Memory B cell (primary cell): ENCODE data around the gene ACP4.
"Not testable (repeated sequence)": the region's sequence is repeated elsewhere in the genome, so short reads cannot be mapped to it uniquely, and the experiment has no call there.

Experiments used
- ATAC-seq: fragments of 150-1000 bp; cut with Tn5 transposase; 2 replicates; pipeline ENCODE4 v1.10.0; 2021; ENCODE audit warnings: low read depth, mild to moderate bottlenecking, moderate library complexity
- DNase-seq, 2 donors: peaks; one replicate each; pipeline ENCODE4 v3.0.0; 2022; ENCODE audit warnings: low spot score in 2 of 2
- H3K27ac Mint-ChIP-seq: one replicate; pipeline ENCODE4 v1.8.0; 2022; ENCODE audit warnings: mild to moderate bottlenecking, moderate library complexity, mixed read lengths
- H3K27me3 Mint-ChIP-seq: one replicate; pipeline ENCODE4 v1.8.0; 2022; ENCODE audit warnings: mixed read lengths
- H3K36me3 Mint-ChIP-seq: one replicate; pipeline ENCODE4 v1.8.0; 2022; ENCODE audit warnings: mild to moderate bottlenecking, mixed read lengths
- H3K4me1 Mint-ChIP-seq: one replicate; pipeline ENCODE4 v1.8.0; 2022; ENCODE audit warnings: mixed read lengths
- H3K4me3 Mint-ChIP-seq: one replicate; pipeline ENCODE4 v1.8.0; 2022; ENCODE audit warnings: mild to moderate bottlenecking, moderate library complexity, mixed read lengths
- H3K9me3 Mint-ChIP-seq: one replicate; pipeline ENCODE4 v1.8.0; 2022; ENCODE audit warnings: mixed read lengths

The ACP4 gene, protein sequence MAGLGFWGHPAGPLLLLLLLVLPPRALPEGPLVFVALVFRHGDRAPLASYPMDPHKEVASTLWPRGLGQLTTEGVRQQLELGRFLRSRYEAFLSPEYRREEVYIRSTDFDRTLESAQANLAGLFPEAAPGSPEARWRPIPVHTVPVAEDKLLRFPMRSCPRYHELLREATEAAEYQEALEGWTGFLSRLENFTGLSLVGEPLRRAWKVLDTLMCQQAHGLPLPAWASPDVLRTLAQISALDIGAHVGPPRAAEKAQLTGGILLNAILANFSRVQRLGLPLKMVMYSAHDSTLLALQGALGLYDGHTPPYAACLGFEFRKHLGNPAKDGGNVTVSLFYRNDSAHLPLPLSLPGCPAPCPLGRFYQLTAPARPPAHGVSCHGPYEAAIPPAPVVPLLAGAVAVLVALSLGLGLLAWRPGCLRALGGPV

DNA sequence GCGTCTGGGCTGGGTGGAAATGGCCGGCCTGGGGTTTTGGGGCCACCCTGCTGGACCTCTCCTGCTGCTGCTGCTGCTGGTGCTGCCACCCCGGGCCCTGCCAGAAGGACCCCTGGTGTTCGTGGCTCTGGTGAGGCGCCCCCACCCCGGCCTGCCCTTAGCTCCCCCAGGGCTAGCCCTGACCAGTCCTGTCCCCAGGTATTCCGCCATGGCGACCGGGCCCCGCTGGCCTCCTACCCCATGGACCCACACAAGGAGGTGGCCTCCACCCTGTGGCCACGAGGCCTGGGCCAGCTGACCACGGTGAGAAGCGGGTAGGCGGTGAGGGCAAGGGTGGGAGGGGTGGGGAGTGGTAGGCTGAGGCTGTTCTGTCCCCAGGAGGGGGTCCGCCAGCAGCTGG, at the start of gene ACP4:
Gene ACP4 (plus strand): TSS at position 20 of the 400 bp plus-strand sequence. CDS start 0 bp downstream, at position 20.
- ATAC-seq = no peak
- DNase-seq = no peak
- H3K27ac Mint-ChIP-seq = no peak within 1 kb of the TSS
- peaks cover 8% of the 10 kb centered on the region for H3K4me1 Mint-ChIP-seq
- no peak within 1 kb of the TSS for H3K4me3 Mint-ChIP-seq
- no peaks in the 10 kb centered on the region for H3K36me3 Mint-ChIP-seq
- H3K9me3 Mint-ChIP-seq = no peaks in the 10 kb centered on the region
- H3K27me3 Mint-ChIP-seq = peaks cover 7% of the 10 kb centered on the region

DNA sequence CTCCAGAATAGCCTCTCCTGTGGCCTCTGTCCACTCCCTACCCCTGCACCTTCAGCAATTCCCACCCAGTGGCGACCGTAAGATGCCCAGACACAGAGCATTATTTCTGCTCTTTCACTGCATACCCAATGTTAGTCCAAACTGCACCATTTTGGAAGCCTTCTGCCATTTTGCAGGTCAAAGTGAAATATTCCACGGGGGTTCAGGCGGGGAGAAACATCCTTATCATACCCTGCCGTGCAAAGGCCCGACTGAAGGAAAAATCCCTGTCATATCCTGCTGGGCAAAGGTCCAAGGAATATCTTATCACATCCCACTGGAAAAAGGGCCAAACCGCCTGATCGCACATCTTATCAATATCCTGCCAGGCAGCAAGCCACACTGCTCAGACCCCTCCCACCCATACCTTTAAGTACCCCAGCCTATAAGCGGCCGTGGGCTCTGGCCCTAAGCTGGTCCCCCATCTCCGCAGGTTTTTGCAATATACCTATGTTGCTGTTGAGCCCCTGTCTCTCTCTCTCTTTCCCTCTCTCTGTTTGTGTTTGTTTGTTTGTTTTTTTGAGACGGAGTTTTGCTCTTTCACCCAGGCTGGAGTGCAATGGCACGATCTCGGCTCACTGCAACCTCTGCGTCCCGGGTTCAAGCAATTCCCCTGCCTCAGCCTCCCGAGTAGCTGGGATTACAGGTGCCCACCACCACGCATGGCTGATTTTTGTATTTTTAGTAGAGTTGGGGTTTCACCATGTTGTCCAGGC, 48.9 kb upstream of the ACP4 start:
- Mint-ChIP-seq H3K9me3 (peaks cover 5% of the 10 kb centered on the region), H3K36me3 (peaks cover 2% of the 10 kb centered on the region), H3K27me3 (peaks cover 24% of the 10 kb centered on the region), H3K27ac (no peak overlapping the region), H3K4me1 (no peaks in the 10 kb centered on the region), H3K4me3 (no peak overlapping the region)
- DNase-seq (no peak), ATAC-seq (no peak)

DNA sequence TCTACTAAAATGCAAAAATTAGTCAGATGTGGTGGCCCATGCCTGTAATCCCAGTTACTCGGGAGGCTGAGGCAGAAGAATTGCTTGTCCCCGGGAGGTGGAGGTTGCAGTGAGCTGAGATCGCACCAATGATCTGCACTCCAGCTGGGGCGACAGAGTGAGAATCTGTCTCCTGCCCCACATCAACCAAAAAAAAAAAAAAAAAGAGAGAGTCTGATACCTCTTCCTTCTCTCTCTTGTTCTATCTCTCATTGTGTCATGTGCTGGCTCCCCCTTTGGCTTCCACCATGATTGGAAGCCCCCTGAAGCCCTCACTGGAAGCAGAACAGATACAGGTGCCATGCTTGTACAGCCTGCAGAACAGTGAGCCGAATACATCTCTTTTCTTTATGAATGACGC, 46.7 kb upstream of the ACP4 start:
- Mint-ChIP-seq H3K27me3 (peaks cover 19% of the 10 kb centered on the region), H3K36me3 (no peaks in the 10 kb centered on the region), H3K9me3 (peaks cover 3% of the 10 kb centered on the region), H3K27ac (no peak overlapping the region), H3K4me3 (no peak overlapping the region), H3K4me1 (no peaks in the 10 kb centered on the region)
- DNase-seq (no peak), ATAC-seq (no peak)

DNA sequence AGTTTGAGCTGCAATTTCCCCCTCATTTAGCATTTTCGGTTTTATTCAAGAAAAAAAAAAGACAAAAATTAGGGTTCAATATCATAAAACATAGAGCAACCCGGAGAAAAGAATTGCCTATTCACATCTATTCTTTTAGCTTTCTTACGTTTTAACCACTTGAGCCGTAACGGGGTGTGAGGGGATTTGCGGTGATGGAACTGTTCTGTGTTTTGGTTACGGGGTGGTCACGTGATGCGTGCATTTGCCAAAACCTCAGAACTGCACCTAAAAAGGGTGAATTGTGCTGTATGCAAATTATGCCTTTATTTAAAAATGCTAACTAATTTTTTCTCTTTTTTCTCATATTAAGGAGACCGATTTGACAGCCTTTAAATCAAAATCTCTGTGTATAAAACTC, 45.0 kb upstream of the ACP4 start:
- no peak overlapping the region for H3K4me3 Mint-ChIP-seq
- no peak for ATAC-seq

DNA sequence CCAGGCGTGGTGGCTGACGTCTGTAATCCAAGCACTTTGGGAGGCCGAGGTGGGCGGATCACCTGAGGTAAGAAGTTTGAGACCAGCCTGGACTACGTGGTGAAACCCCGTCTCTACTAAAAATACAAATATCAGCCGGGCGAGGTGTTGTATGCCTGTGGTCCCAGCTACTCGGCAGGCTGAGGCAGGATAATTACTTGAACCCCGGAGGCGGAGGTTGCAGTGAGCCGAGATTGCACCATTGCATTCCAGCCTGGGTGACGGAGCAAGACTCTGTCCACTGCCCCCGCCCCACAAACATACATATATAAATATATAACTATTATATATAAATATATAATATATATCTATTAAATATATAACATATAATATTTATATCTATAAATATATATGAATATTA, 43.1 kb upstream of the ACP4 start:
- ATAC-seq, H3K9me3 Mint-ChIP-seq, DNase-seq, H3K27ac Mint-ChIP-seq, H3K4me3 Mint-ChIP-seq, H3K36me3 Mint-ChIP-seq, H3K27me3 Mint-ChIP-seq, H3K4me1 Mint-ChIP-seq: not testable (repeated sequence)

More for the DNA sequence above, 45.0 kb upstream of the ACP4 start:
- no peaks in the 10 kb centered on the region for H3K9me3 Mint-ChIP-seq
- no peak overlapping the region for H3K27ac Mint-ChIP-seq
- H3K36me3 Mint-ChIP-seq = no peaks in the 10 kb centered on the region
- no peaks in the 10 kb centered on the region for H3K4me1 Mint-ChIP-seq
- DNase-seq = no peak
- H3K27me3 Mint-ChIP-seq = peaks cover 12% of the 10 kb centered on the region

DNA sequence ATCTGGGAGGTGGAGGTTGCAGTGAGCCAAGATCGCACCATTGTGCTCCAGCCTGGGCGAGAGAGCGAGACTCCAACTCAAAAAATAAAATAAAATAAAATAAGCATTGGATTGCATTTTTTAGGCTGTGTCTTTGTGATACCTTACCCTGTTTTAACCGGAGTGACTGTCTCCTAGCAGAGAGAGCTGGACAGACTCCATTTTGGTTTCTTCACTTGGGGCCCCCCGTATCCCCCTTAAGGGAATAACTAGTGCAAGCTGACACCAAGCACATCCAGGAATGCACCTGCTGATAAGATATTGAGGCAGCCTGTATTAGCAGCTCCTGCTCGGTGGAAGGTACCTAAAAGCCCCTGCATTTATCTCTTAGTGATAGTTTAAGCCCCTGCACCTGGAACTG, 40.7 kb upstream of the ACP4 start:
- Mint-ChIP-seq H3K9me3 (no peaks in the 10 kb centered on the region), H3K27ac (no peak overlapping the region), H3K4me3 (no peak overlapping the region), H3K36me3 (no peaks in the 10 kb centered on the region), H3K4me1 (no peaks in the 10 kb centered on the region), H3K27me3 (peaks cover 5% of the 10 kb centered on the region)
- no peak for DNase-seq
- ATAC-seq = no peak

DNA sequence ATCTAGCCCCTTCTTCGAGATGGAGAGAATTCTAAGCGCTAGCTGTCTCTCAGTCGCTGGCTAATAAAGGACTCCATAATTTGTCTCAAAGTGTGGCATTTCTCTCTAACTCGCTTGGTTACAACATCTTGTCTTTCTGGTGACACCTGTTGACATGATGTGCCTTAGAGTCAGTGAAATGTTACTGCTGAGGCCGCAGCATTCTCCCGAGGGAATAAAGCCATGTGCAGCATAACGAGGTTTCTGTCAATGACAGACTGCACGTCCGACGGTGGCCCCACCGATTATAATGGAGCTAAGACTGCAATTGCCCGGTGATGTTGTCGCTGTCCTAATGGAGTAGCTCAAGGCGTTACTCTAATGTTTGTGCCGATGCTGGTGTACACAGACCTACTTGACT, 40.2 kb upstream of the ACP4 start:
- H3K27me3 Mint-ChIP-seq = peaks cover 7% of the 10 kb centered on the region
- no peaks in the 10 kb centered on the region for H3K4me1 Mint-ChIP-seq
- H3K4me3 Mint-ChIP-seq = no peak overlapping the region
- no peaks in the 10 kb centered on the region for H3K9me3 Mint-ChIP-seq
- no peaks in the 10 kb centered on the region for H3K36me3 Mint-ChIP-seq
- H3K27ac Mint-ChIP-seq = no peak overlapping the region
- ATAC-seq (no peak), DNase-seq (no peak)

DNA sequence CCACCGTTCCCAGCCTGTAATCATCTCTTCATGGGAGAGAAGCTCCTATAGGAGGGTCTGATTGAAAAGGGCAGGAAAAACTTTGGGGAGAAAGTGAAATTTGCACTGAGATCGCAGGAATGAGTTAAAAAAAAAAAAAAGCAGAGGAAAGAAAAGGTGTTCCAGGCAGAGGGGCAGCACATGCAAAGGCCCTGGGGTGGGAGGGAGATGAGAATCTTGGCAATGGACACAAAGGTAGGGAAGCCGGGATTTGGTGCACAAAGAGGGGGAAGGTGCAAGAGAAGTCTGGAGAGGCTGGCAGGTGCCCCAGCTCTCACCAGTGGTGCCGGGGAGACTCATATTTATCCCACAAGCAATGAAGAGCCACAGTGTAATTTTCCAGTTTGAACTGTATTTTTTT, 36.3 kb upstream of the ACP4 start:
- ATAC-seq (no peak), DNase-seq (no peak)
- H3K4me3 Mint-ChIP-seq = no peak overlapping the region
- H3K27me3 Mint-ChIP-seq = peaks cover 8% of the 10 kb centered on the region
- H3K27ac Mint-ChIP-seq = no peak overlapping the region
- H3K9me3 Mint-ChIP-seq = peaks cover 2% of the 10 kb centered on the region
- no peaks in the 10 kb centered on the region for H3K36me3 Mint-ChIP-seq
- H3K4me1 Mint-ChIP-seq = no peaks in the 10 kb centered on the region

DNA sequence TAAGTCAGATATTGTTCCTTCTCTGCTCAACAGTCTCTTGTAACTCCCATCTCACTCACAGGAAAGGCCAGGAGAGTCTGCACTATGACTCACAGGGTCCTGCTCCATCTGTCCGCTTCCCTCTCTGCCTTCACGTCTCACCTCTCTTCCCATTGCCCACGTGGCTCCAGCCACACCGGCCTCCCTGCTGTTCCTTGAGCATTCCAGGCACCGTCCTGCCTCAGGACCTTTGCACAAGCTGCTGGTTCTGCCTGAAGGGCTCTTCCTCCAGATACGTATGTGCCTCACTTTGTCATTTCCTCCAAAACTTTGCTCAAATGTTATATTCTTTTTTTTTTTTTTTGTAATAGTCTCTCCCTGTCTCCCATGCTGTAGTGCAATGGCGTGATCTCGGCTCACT, 34.0 kb upstream of the ACP4 start:
- H3K4me1 Mint-ChIP-seq, H3K4me3 Mint-ChIP-seq, H3K27ac Mint-ChIP-seq, DNase-seq, H3K27me3 Mint-ChIP-seq, H3K9me3 Mint-ChIP-seq, ATAC-seq, H3K36me3 Mint-ChIP-seq: not testable (repeated sequence)

DNA sequence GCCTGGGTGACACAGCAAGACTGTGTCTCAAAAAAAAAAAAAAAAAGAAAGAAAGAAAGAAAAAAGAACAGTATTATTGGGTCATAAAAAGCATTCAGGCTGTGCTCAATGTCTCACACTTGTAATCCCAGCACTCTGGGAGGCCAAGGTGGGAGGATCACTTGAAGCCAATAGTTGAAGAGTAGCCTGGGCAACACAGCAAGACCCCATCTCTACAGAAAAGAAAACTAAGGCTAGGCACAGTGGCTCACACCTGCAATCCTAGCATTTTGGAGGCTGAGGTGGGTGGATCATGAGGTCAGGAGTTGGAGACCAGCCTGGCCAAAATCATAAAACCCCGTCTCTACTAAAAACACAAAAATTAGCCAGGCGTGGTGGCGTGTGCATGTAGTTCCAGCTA, 32.6 kb upstream of the ACP4 start:
- H3K4me1 Mint-ChIP-seq, DNase-seq, H3K36me3 Mint-ChIP-seq, H3K27ac Mint-ChIP-seq, H3K27me3 Mint-ChIP-seq, H3K9me3 Mint-ChIP-seq, ATAC-seq, H3K4me3 Mint-ChIP-seq: not testable (repeated sequence)

DNA sequence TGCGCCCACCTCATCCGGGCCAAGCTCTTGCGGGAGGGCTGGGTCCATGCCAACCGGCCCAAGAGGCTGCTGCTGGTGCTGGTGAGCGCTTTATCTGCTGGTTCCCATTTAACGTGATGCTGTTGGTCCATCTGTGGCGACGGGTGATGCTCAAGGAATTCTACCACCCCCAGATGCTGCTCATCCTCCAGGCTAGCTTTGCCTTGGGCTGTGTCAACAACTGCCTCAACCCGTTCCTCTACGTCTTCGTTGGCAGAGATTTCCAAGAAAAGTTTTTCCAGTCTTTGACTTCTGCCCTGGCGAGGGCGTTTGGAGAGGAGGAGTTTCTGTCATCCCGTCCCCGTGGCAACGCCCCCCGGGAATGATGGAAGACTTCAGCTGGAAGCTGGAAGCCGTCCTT, 31.1 kb upstream of the ACP4 start:
- not testable (repeated sequence) for H3K4me3 Mint-ChIP-seq, H3K4me1 Mint-ChIP-seq, ATAC-seq, H3K9me3 Mint-ChIP-seq, H3K36me3 Mint-ChIP-seq, H3K27ac Mint-ChIP-seq, H3K27me3 Mint-ChIP-seq, DNase-seq

DNA sequence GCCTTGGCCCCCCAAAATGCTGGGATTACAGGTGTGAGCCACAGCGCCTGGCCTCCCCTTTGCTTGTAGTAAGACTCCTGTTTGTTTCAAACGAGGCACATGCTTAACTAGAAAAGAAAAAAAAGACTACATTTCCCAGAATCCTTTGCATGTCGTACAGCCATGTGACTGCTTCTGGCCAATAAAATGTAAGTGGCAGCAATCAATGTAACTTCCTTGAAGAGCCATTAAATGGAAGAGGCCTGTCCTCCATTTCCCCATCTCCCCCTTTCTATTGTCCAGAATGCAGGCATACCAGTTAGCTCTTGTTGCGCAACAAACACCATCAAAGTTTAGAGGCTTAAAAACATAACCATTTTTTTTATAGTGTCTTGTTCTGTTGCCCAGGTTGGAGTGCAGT, 30.3 kb upstream of the ACP4 start:
- H3K27me3 Mint-ChIP-seq = peaks cover 3% of the 10 kb centered on the region
- no peaks in the 10 kb centered on the region for H3K4me1 Mint-ChIP-seq
- ATAC-seq = no peak
- H3K27ac Mint-ChIP-seq = no peak overlapping the region
- peaks cover 2% of the 10 kb centered on the region for H3K9me3 Mint-ChIP-seq
- no peak overlapping the region for H3K4me3 Mint-ChIP-seq
- peaks cover 2% of the 10 kb centered on the region for H3K36me3 Mint-ChIP-seq
- no peak for DNase-seq

DNA sequence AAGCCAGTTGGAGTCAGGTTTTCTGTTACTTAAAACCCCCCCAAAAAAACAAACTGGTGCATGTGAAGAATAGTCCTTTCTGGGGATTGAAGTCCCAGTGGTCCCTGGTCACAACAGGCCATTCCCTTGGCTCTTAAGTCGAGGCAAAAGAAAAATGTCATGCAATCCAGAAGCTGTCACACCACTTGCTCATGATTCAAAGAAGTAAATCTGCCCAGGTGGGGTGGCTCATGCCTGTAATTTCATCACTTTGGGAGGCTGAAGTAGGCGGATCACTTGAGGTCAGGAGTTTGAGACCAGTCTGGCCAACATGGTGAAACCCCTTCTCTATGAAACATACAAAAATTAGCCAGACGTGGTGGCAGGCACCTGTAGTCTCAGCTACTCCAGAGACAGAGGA, 28.7 kb upstream of the ACP4 start:
- H3K36me3 Mint-ChIP-seq, H3K9me3 Mint-ChIP-seq, ATAC-seq, H3K4me3 Mint-ChIP-seq, H3K27ac Mint-ChIP-seq, H3K4me1 Mint-ChIP-seq, DNase-seq, H3K27me3 Mint-ChIP-seq: not testable (repeated sequence)

DNA sequence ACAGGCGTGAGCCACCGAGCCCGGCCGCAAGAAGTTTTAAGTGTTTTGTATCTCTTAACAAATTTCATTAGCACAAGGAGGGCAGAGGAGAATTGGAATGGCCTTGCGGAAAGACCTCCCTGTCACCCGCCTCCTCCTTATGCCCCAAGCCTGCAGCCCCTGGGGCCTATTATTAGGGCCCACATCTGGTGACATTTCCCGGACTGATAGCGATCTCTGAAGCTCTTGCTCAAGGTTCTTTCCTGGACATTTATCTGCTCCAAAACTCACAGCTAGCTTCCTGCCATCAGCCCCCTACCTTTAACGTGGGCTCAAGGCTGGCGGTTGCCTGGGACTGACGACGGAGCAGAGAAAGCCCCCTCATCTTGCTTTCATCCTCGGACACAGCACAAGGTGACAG, 26.7 kb upstream of the ACP4 start:
- not testable (repeated sequence) for H3K27ac Mint-ChIP-seq, H3K4me3 Mint-ChIP-seq, H3K9me3 Mint-ChIP-seq, H3K36me3 Mint-ChIP-seq, H3K27me3 Mint-ChIP-seq, DNase-seq, ATAC-seq, H3K4me1 Mint-ChIP-seq

DNA sequence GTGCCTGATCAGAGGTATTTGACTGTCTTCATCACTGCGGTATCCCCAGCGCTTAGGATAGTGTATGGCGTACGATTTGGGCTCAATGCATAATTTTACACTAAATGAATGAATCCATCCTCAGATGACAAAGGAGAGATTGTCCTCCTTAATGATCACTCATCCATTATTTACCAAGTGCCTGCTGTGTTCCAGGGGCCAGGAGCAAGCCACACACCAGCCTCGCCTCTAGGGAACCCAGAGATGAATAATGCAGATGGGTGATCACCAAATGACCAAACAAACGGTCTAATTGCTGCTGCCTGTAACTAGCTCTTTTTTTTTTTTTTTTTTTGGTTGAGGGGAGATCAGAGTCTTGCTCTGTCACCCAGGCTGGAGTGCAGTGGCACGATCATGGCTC, 25.8 kb upstream of the ACP4 start:
- DNase-seq (no peak), ATAC-seq (no peak)
- Mint-ChIP-seq H3K9me3 (no peaks in the 10 kb centered on the region), H3K4me3 (no peak overlapping the region), H3K36me3 (peaks cover 2% of the 10 kb centered on the region), H3K4me1 (no peaks in the 10 kb centered on the region), H3K27ac (no peak overlapping the region), H3K27me3 (peaks cover 6% of the 10 kb centered on the region)
